ENCODE results near the gene MGARP. TPM values are rescaled to one million over a fixed set of nuclear protein-coding genes. Genes with fewer than 3 reads are reported as not detected.
A peak's percentile ranks its signal among the peaks of the same experiment; 100 is the strongest.
"Not testable (repeated sequence)": the region's sequence is repeated elsewhere in the genome, so short reads cannot be mapped to it uniquely, and the experiment has no call there.

The MGARP gene
- total and polyA plus RNA-seq, 8 donors: 0.21 to 0.55 (median 0.40) TPM; not detected in 1

GRCh38 chr4:139267301-139267700 lies 12.7 kb downstream of the MGARP start:
- H3K4me3 ChIP-seq: no peak overlapping the region
- no peaks in the 10 kb centered on the region for H3K27me3 ChIP-seq
- DNase-seq: no peak
- H3K27ac ChIP-seq: no peak overlapping the region
- intact Hi-C loops (cut with DNase I): no loop called here
- H3K36me3 ChIP-seq: no peaks in the 10 kb centered on the region
- no peak for ATAC-seq
- TF ChIP-seq CTCF (IDR thresholded peaks at IDR 0.05): no peak
- no peaks in the 10 kb centered on the region for H3K9me3 ChIP-seq
- peaks cover 7 to 14% of the 10 kb centered on the region in 2 donors for H3K4me1 ChIP-seq

- Histone ChIP-seq H3K36me3 (no peaks in the 10 kb centered on the region), H3K9me3 (no peaks in the 10 kb centered on the region), H3K27ac (peak overlapping the region in 1 of 2 donors; percentile 51), H3K4me1 (peaks cover 7 to 14% of the 10 kb centered on the region in 2 donors), H3K27me3 (no peaks in the 10 kb centered on the region), H3K4me3 (peak overlapping the region in 1 of 2 donors; percentile 22)
- DNase-seq: peak; percentile 14 to 84 (median 59)
- TF ChIP-seq CTCF (IDR thresholded peaks at IDR 0.05): no peak
- intact Hi-C loops (cut with DNase I): no loop called here
- peak; percentile 91 for ATAC-seq
Measured at GRCh38 chr4:139266583-139267257, 13.3 kb downstream of the MGARP start.

DNA sequence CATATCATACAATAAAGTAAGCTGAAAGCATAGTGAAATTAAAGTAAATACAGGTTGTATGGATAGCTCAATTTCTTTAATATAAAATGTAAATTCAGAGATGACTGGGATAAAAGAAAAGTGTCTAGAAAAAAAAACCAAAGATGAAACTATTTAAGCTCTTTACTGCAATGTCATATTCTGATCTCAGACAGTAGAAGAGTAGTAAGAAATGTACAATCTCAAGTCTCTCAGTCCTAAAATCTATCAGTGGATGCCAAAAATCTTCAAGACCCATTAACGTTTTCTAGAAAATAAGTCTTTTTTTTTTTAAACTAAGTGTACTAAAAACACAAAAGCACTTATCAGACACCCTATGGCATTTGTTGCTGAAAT lies 13.8 kb downstream of the MGARP start:
- no peak for TF ChIP-seq CTCF (IDR thresholded peaks at IDR 0.05)
- Histone ChIP-seq H3K4me3 (peak overlapping the region in 1 of 2 donors; percentile 22), H3K9me3 (no peaks in the 10 kb centered on the region), H3K36me3 (no peaks in the 10 kb centered on the region), H3K4me1 (peaks cover 7 to 14% of the 10 kb centered on the region in 2 donors), H3K27ac (peak overlapping the region in 1 of 2 donors; percentile 51), H3K27me3 (no peaks in the 10 kb centered on the region)
- ATAC-seq (no peak), DNase-seq (no peak)
- intact Hi-C loops (cut with DNase I): no loop called here

- no peak overlapping the region for H3K27ac ChIP-seq
- H3K4me1 ChIP-seq: peaks cover 7 to 14% of the 10 kb centered on the region in 2 donors
- H3K9me3 ChIP-seq: no peaks in the 10 kb centered on the region
- intact Hi-C loops (cut with DNase I): no loop called here
- no peak for ATAC-seq
- no peaks in the 10 kb centered on the region for H3K36me3 ChIP-seq
- no peak for TF ChIP-seq CTCF (IDR thresholded peaks at IDR 0.05)
- no peak overlapping the region for H3K4me3 ChIP-seq
- no peaks in the 10 kb centered on the region for H3K27me3 ChIP-seq
- no peak for DNase-seq
Measured at GRCh38 chr4:139265654-139266053, 14.4 kb downstream of the MGARP start.

- Histone ChIP-seq H3K4me3 (no peak overlapping the region), H3K36me3 (no peaks in the 10 kb centered on the region), H3K27me3 (no peaks in the 10 kb centered on the region), H3K27ac (no peak overlapping the region), H3K9me3 (no peaks in the 10 kb centered on the region), H3K4me1 (no peaks in the 10 kb centered on the region)
- no peak for ATAC-seq
- no peak for TF ChIP-seq CTCF (IDR thresholded peaks at IDR 0.05)
- DNase-seq: no peak
- intact Hi-C loops (cut with DNase I): no loop called here
Measured at GRCh38 chr4:139256349-139256748, 23.7 kb downstream of the MGARP start.

- H3K36me3 ChIP-seq; H3K27ac ChIP-seq; H3K27me3 ChIP-seq; intact Hi-C loops (cut with DNase I); H3K4me1 ChIP-seq; ATAC-seq; DNase-seq; H3K9me3 ChIP-seq; H3K4me3 ChIP-seq: not testable (repeated sequence)
Measured at GRCh38 chr4:139255581-139255980, 24.4 kb downstream of the MGARP start.

All from left lung (tissue), 10 donors.